ENCODE results near the gene SSTR3.

GRCh38 chr22:37234736-37235711 lies 22.7 kb upstream of the SSTR3 start:
- TF ChIP-seq, protein P1, sequence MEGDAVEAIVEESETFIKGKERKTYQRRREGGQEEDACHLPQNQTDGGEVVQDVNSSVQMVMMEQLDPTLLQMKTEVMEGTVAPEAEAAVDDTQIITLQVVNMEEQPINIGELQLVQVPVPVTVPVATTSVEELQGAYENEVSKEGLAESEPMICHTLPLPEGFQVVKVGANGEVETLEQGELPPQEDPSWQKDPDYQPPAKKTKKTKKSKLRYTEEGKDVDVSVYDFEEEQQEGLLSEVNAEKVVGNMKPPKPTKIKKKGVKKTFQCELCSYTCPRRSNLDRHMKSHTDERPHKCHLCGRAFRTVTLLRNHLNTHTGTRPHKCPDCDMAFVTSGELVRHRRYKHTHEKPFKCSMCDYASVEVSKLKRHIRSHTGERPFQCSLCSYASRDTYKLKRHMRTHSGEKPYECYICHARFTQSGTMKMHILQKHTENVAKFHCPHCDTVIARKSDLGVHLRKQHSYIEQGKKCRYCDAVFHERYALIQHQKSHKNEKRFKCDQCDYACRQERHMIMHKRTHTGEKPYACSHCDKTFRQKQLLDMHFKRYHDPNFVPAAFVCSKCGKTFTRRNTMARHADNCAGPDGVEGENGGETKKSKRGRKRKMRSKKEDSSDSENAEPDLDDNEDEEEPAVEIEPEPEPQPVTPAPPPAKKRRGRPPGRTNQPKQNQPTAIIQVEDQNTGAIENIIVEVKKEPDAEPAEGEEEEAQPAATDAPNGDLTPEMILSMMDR (IDR thresholded peaks at IDR 0.05): no peak
- TF ChIP-seq POLR2AphosphoS5 (IDR thresholded peaks at IDR 0.05): no peak
